Neural crest cell (in vitro differentiated cells): ENCODE measurements around the gene ZNF679. TPM values are rescaled to one million over a fixed set of nuclear protein-coding genes. Genes with fewer than 3 reads are reported as not detected.
"Not testable (repeated sequence)": the region's sequence is repeated elsewhere in the genome, so short reads cannot be mapped to it uniquely, and the experiment has no call there.

ENCODE experiments used
- DNase-seq: peaks from one replicate; pipeline ENCODE4 v3.0.0; 2021; ENCODE audit warnings: low read depth, mixed read lengths, low spot score
- H3K27ac Mint-ChIP-seq: one replicate; pipeline ENCODE4 v1.8.0; 2021; ENCODE audit warnings: mild to moderate bottlenecking, mixed read lengths; ENCODE audit not compliant: unreplicated experiment
- H3K27me3 Mint-ChIP-seq: 2 replicates; pipeline ENCODE4 v1.8.0; 2021; ENCODE audit warnings: low read depth, mild to moderate bottlenecking, mixed read lengths
- H3K36me3 Mint-ChIP-seq: 2 replicates; pipeline ENCODE4 v1.8.0; 2021; ENCODE audit warnings: low read depth, mild to moderate bottlenecking, mixed read lengths
- H3K4me1 Mint-ChIP-seq: 2 replicates; pipeline ENCODE4 v1.8.0; 2021; ENCODE audit warnings: mixed read lengths
- H3K4me3 Mint-ChIP-seq: one replicate; pipeline ENCODE4 v1.8.0; 2021; ENCODE audit warnings: mild to moderate bottlenecking, mixed read lengths
- H3K9me3 Mint-ChIP-seq: 2 replicates; pipeline ENCODE4 v1.8.0; 2021; ENCODE audit warnings: mixed read lengths
- total RNA-seq: library from RNA; stranded (reverse); gene quantifications from 2 replicates; pipeline ENCODE4 v1.2.1, GENCODE V29; 2021
- TF ChIP-seq, protein P1 (sequence below): fragments of 200-600 bp; sonication (generic); conservative IDR thresholded peaks from 2 replicates; pipeline ENCODE4 v1.5.0; 2021; ENCODE audit warnings: antibody characterized with exemption, mild to moderate bottlenecking

The ZNF679 gene
- total RNA-seq, 1 donor from 2014 or later: not detected

DNA sequence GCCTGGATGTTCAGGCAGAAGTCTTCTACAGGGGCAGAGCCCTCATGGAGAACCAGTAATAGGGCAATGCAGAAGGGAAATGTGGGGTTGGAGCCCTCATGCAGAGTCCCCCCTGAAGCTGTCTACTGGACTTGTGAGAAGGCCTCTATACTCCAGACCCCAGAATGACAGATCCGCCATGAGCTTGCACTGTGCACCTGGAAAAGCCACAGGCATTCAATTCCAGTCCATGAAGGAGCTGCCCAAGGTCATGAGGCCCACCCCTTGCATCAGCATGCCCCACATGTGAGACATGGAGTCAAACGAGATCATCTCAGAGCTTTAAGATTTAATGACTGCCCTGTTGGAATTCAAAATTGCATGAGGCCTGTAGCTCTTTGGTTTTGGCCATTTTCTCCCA, 4.9 kb upstream of the ZNF679 start:
- Mint-ChIP-seq H3K27ac (no peak overlapping the region), H3K4me3 (no peak overlapping the region), H3K4me1 (no peaks in the 10 kb centered on the region), H3K9me3 (peaks cover 20% of the 10 kb centered on the region), H3K36me3 (peaks cover 5% of the 10 kb centered on the region), H3K27me3 (no peaks in the 10 kb centered on the region)
- no peak for DNase-seq
- TF ChIP-seq, protein P1, sequence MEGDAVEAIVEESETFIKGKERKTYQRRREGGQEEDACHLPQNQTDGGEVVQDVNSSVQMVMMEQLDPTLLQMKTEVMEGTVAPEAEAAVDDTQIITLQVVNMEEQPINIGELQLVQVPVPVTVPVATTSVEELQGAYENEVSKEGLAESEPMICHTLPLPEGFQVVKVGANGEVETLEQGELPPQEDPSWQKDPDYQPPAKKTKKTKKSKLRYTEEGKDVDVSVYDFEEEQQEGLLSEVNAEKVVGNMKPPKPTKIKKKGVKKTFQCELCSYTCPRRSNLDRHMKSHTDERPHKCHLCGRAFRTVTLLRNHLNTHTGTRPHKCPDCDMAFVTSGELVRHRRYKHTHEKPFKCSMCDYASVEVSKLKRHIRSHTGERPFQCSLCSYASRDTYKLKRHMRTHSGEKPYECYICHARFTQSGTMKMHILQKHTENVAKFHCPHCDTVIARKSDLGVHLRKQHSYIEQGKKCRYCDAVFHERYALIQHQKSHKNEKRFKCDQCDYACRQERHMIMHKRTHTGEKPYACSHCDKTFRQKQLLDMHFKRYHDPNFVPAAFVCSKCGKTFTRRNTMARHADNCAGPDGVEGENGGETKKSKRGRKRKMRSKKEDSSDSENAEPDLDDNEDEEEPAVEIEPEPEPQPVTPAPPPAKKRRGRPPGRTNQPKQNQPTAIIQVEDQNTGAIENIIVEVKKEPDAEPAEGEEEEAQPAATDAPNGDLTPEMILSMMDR: no peak

DNA sequence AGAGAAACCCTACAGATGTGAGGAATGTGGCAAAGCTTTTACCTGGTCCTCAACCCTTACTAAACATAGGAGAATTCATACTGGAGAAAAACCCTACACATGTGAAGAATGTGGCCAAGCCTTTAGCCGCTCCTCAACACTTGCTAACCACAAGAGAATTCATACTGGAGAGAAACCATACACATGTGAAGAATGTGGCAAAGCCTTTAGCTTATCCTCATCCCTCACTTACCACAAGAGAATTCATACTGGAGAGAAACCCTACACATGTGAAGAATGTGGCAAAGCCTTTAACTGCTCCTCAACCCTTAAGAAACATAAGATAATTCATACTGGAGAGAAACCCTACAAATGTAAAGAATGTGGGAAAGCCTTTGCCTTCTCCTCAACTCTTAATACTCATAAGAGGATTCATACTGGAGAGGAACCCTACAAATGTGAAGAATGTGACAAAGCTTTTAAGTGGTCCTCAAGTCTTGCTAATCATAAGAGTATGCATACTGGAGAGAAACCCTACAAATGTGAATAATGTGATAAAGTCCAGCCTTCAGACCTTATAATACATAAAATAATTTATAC, 38.2 kb downstream of the ZNF679 start:
- no peak for DNase-seq
- H3K4me3 Mint-ChIP-seq: no peak overlapping the region
- no peaks in the 10 kb centered on the region for H3K27me3 Mint-ChIP-seq
- TF ChIP-seq, protein P1: no peak
- H3K9me3 Mint-ChIP-seq: peaks cover 14% of the 10 kb centered on the region
- H3K27ac Mint-ChIP-seq: no peak overlapping the region
- peaks cover 9% of the 10 kb centered on the region for H3K36me3 Mint-ChIP-seq
- no peaks in the 10 kb centered on the region for H3K4me1 Mint-ChIP-seq

DNA sequence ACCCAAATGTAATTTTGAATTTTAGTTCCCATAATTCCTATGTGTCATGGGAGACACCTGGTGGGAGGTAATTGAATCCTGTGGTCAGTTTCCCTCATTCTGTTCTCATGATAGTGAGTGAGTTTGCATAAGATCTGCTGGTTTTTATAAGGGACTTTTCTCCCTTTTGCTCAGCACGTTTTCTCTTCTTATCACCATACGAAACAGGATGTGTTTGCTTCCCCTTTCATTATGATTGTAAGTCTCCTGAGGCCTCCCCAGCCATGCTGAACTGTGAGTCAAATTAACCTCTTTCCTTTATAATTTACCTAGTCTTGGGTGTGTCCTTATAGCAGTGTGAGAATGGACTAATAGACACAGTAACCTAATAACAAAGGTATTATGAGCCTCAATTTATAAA, 49.4 kb downstream of the ZNF679 start:
- no peaks in the 10 kb centered on the region for H3K36me3 Mint-ChIP-seq
- no peak for DNase-seq
- peaks cover 10% of the 10 kb centered on the region for H3K9me3 Mint-ChIP-seq
- TF ChIP-seq, protein P1: no peak
- no peaks in the 10 kb centered on the region for H3K4me1 Mint-ChIP-seq
- H3K27ac Mint-ChIP-seq: no peak overlapping the region
- H3K4me3 Mint-ChIP-seq: no peak overlapping the region
- H3K27me3 Mint-ChIP-seq: no peaks in the 10 kb centered on the region

DNA sequence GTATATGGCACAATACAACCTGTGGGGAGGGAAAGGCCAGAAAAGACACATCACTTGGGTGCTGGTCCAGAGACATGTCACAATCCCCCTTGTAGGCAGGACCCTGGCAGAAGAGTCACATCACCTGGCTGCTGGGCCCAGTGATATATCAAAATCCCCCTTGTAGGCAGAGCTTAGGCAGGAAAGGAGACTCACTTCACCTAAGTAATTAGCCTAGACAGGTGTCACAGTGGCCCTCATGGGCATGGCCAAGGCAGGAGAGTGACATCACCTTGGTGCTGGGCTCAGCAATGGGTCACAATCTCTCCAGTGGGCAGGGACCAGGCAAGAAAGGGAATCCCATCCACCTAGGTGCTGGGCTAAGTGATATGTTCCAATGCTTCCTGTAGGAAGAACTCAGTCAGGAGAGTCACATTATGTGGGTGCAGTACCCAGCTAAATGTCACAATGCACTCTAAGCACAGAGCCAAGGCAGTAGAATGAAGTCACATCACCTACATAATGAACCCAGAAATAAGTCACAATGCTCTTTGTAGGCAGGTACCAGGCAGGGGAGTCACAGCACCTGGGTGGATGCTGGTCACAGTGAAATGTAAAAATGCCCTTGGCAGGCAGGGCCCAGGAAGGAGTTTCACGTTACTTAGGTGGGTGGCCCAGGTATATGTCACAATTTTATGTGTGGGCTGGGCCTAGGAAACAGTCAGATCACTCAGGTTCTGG, 66.6 kb downstream of the ZNF679 start:
- H3K27ac Mint-ChIP-seq: no peak overlapping the region
- H3K27me3 Mint-ChIP-seq: no peaks in the 10 kb centered on the region
- H3K4me3 Mint-ChIP-seq: no peak overlapping the region
- no peak for DNase-seq
- H3K36me3 Mint-ChIP-seq: peaks cover 4% of the 10 kb centered on the region
- H3K9me3 Mint-ChIP-seq: peaks cover 29% of the 10 kb centered on the region
- TF ChIP-seq, protein P1: no peak
- no peaks in the 10 kb centered on the region for H3K4me1 Mint-ChIP-seq

DNA sequence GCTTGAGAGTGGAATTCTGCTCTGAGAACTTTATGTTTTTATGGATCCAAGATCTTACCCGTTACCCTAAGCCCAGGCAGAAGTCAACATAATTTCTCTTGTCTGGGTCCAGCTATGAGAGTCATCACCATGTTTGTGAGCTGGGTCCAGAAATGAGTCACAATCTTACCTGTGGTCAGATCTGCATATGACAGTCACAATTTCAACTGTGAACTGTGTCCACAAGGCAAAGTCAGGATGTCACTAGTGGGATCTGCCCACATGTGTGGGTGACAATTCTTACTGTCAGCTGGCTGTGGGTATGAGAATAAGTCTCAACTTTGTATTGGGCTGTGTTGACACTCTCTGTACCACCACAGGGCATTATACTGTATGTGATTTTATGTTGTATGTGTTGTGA, 69.1 kb downstream of the ZNF679 start:
- H3K4me3 Mint-ChIP-seq, H3K27ac Mint-ChIP-seq, DNase-seq, H3K27me3 Mint-ChIP-seq, H3K4me1 Mint-ChIP-seq, H3K36me3 Mint-ChIP-seq: not testable (repeated sequence)
- H3K9me3 Mint-ChIP-seq: peaks cover 32% of the 10 kb centered on the region

DNA sequence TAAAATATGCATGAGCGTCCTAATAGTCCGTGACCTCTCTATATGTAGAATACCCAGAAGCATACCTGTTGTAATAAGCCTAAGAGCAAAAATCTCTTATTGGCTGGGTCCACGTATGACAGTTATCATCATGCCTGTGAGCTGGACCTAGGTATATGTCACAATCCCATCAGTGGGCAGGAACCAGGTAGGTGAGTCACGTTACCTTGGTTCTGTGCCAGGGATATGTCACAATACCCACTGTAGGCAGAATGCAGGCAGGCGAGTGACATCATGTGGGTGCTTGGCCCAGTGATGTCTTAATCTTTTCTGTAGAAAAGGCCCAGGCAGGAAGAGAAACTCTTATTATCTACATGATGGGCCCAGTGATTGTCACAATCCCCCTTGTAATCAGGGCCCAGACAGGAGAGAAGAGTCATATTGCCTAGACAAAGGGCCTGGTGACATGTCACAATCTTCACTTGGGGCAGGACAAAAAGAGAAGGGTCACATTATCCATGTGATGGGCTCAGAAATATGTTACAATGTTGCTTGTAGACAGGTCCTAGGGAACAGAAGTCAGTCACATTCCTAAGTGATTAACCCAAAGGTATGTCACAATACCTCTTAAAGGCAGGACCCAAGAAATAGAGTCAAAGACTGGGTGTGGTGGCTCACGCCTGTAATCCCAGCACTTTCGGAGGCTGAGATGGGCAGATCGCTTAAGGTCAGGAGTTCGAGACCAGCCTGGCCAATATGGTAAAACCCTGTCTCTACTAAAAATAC, 72.5 kb downstream of the ZNF679 start:
- H3K9me3 Mint-ChIP-seq: peaks cover 28% of the 10 kb centered on the region
- H3K27me3 Mint-ChIP-seq: no peaks in the 10 kb centered on the region
- peaks cover 11% of the 10 kb centered on the region for H3K36me3 Mint-ChIP-seq
- H3K27ac Mint-ChIP-seq: no peak overlapping the region
- no peak for DNase-seq
- TF ChIP-seq, protein P1: no peak
- H3K4me1 Mint-ChIP-seq: no peaks in the 10 kb centered on the region
- H3K4me3 Mint-ChIP-seq: no peak overlapping the region
